Body of pancreas (tissue), 4 donors: Measurements from ENCODE around the gene ALDH7A1.

Experiments
- POLR2A ChIP-seq, 3 donors: fragments of 450-650 bp; IDR thresholded peaks; one replicate each; pipeline ENCODE4 v1.6.1; 2016; ENCODE audit warnings: antibody characterized with exemption in 3 of 3, mild to moderate bottlenecking in 2 of 3
- TF ChIP-seq, protein P1 (sequence below), 7 experiments: fragments of 450-650 bp in 4 of 7; fragments of 200-600 bp in 3 of 7; sonication (generic) in 3 of 7; IDR thresholded peaks; one replicate each; pipeline ENCODE4 v1.5.1; 2016 to 2019; ENCODE audit warnings: antibody characterized with exemption in 7 of 7

DNA sequence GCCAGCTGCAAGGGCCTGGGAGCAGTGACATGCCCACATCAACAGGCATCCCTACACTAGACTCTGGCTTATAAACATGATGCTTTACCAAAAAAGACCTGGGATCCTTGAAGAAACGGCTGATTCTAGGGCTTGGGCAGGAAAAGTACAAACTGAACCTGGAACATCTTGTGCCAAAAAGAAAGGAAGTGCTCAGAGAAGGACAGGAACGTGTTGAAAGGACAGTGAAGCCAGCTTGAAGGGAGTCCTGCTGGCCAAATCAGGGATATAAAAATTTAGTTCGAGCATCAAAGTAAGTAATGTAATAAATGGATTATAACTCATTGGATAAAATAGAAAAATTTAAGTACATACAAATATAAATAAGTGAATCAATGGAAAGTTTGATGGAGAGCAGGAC is 58.1 kb downstream of the ALDH7A1 start:
- TF ChIP-seq, protein P1, sequence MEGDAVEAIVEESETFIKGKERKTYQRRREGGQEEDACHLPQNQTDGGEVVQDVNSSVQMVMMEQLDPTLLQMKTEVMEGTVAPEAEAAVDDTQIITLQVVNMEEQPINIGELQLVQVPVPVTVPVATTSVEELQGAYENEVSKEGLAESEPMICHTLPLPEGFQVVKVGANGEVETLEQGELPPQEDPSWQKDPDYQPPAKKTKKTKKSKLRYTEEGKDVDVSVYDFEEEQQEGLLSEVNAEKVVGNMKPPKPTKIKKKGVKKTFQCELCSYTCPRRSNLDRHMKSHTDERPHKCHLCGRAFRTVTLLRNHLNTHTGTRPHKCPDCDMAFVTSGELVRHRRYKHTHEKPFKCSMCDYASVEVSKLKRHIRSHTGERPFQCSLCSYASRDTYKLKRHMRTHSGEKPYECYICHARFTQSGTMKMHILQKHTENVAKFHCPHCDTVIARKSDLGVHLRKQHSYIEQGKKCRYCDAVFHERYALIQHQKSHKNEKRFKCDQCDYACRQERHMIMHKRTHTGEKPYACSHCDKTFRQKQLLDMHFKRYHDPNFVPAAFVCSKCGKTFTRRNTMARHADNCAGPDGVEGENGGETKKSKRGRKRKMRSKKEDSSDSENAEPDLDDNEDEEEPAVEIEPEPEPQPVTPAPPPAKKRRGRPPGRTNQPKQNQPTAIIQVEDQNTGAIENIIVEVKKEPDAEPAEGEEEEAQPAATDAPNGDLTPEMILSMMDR (IDR thresholded peaks at IDR 0.05) = no peak
- TF ChIP-seq POLR2A (IDR thresholded peaks at IDR 0.05) = no peak
